Measurements from ENCODE around the gene POC1B.

The POC1B gene

GRCh38 chr12:89525824-89526770 is at the start of gene POC1B:
POC1B (minus strand) TSS chr12:89526047; CDS start chr12:89525895, 152 bp downstream.
- peak; percentile 63 to 71 for ATAC-seq

DNA sequence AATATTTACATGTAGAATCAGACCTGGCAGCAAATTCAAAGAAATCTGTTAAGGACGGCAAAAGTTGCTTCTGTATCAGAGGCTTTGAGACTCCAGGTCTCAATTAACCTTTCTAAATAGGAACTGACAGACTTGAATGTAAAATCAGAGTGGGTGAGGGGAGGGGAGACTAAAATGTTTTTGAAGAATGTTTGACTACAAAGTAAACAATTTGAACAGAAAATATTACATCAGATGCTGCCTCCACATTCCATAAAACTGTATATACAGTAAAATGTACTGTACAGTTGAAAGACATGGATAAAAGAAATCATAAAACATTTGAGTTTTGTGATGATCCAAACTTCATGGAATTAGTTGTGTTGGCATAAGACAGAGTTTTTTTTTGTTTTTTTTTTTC is 49.5 kb upstream of the POC1B start:
- no peak for ATAC-seq

DNA sequence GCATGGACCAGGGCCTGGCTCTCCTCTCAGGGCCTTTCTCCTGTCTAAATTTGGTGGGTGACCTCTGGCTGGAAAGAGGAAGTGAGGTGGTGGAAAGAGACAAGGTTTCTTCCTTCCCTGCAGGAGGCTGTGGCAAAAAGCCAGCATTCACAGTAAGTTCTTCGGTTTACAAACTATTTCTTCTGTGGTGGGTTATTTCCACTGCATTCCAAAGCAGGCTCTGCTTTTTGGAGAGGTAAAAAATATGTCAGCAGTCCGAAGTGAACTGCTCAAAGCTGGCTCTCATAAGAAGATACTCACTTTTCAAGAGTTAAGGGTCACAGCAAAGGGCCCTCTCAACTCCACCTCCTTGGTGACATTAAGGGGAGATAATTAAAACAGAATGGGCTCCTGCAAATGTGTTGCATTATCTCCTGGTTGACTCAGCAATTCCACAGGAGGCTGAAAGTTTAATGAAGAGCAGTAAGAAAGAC is 48.9 kb upstream of the POC1B start:
- ATAC-seq: no peak

GRCh38 chr12:89573051-89573810 is 47.4 kb upstream of the POC1B start:
- no peak for ATAC-seq

GRCh38 chr12:89571491-89572195 is 45.8 kb upstream of the POC1B start:
- no peak for ATAC-seq

DNA sequence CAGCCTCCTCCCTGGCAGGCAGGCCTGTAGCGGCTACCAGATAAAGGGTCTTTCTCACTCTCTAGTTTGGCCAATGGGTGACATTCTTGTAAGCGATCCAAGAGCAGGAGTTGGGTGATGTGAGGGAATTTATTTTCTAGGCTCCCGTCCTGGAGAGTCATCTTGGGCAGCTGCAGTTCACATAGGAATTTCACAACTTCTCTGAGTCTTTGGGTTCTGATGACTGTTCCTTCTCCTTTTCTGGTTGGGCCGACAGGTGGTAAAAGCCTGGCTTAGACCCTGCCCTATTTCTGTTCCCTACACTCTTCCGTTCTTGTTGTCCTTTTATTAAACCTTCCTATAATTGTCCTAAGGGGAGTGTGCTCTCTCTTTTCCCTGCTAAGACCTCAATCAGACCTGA is 42.6 kb upstream of the POC1B start:
- no peak for ATAC-seq

GRCh38 chr12:89567691-89568239 is 41.9 kb upstream of the POC1B start:
- no peak for ATAC-seq

GRCh38 chr12:89566615-89567014 is 40.8 kb upstream of the POC1B start:
- ATAC-seq: peak; percentile 25 to 36

GRCh38 chr12:89565002-89565401 is 39.2 kb upstream of the POC1B start:
- no peak for ATAC-seq

- ATAC-seq: no peak
These were observed 33.9 kb upstream of the POC1B start for GRCh38 chr12:89559753-89560152.

DNA sequence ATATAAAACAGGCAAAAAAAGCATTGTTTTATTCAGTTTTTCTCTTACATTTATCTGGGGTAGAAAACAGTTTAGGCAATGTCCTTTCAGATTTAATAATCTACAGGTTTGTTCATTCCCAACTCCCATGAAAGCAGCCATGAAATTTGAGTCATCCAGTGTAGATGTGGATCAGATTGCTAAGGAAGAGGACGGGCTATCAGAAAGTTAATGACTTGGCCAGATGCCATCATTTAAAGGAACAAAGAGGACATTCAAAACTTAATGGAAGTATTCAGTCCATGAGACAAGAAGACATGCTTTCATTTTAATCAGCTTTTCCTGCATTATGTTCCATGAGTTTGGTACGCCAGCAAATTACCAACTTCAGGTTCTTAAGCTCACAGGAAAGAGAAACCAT is 31.1 kb upstream of the POC1B start:
- no peak for ATAC-seq

- no peak for ATAC-seq
These were observed 26.5 kb upstream of the POC1B start for GRCh38 chr12:89552376-89552775.

GRCh38 chr12:89551747-89552146 is 25.9 kb upstream of the POC1B start:
- no peak for ATAC-seq

GRCh38 chr12:89547101-89547500 is 21.3 kb upstream of the POC1B start:
- ATAC-seq: no peak

- no peak for ATAC-seq
These were observed 20.3 kb upstream of the POC1B start for GRCh38 chr12:89546151-89546550.

- no peak for ATAC-seq
These were observed 18.9 kb upstream of the POC1B start for GRCh38 chr12:89544681-89545184.

- ATAC-seq: no peak
These were observed 18.2 kb upstream of the POC1B start for GRCh38 chr12:89544022-89544421.

- ATAC-seq: peak; percentile 73 to 76
These were observed 17.2 kb upstream of the POC1B start for GRCh38 chr12:89542912-89543592.

DNA sequence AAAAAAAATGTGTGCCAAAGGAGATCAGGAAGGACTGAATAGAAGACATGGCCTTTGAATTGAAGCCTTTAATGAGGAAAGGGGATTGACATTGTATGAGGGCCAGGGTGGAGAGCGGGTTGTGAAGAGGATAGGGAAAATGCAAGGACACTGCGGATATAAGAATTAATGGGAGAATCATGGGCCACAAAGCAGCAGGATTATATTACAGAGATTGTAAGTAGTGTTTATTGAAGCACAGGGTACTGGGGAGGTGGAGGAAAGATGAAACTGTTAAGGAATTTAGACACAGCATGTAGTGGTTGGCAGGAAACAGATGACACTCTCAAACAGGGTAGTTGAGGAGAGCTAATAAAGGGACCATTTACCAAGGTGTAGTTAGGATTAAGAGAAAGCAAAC is 16.4 kb upstream of the POC1B start:
- no peak for ATAC-seq

DNA sequence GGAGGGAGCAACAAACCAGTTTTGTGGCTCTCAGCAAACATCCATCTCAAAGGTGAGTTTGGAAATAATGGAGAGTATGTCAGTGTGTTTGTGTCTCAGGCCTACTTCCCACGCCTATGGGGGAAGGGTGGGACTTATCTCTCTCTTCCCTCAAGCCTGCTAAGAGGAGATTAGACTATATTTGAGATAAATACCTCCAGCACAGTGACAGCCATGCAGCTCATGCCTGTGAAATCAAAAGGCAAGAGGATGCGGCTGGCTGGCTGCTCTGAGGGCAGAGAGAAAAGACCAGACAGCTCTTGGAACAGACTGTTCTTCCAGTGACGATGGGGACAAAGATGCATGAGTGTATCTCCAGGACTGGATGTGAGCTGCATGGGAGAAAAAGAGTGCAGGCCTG is 14.7 kb upstream of the POC1B start:
- no peak for ATAC-seq

GRCh38 chr12:89539426-89540223 is 13.8 kb upstream of the POC1B start:
- ATAC-seq: no peak

All from activated CD4-positive, CD25-positive, alpha-beta regulatory T cell treated with anti-CD3 and anti-CD28 coated beads, Interleukin-2, amount 50 U/mL, for 24 hours (primary cell).